ENCODE measurements around the gene DNAJC17. TPM values are rescaled to one million over a fixed set of nuclear protein-coding genes. Genes with fewer than 3 reads are reported as not detected.

DNAJC17 gene
- total and polyA plus RNA-seq, 2 donors (not counting 1 experiment from before 2014, with no cell fraction given), result 30.5 to 46.1 TPM

- Mint-ChIP-seq H3K9me3 (ENCODE audit: insufficient read depth) (no peaks in the 10 kb centered on the region), H3K27me3 (no peaks in the 10 kb centered on the region), H3K4me1 (peaks cover 16% of the 10 kb centered on the region), H3K27ac (peak overlapping the region; percentile 43), H3K4me3 (no peak overlapping the region)
- Histone ChIP-seq H3K27ac (ENCODE audit: low read length in 2 of 2) (no peak overlapping the region), H3K4me2 (replicated peaks; ENCODE audit: low read depth, low read length, poor library complexity, severe bottlenecking) (no peak overlapping the region), H3K27me3 (replicated peaks in 1 of 4; ENCODE audit: control extremely low read depth in 1 of 4, control insufficient read depth in 3 of 4, insufficient read depth in 4 of 4, low read length in 3 of 4) (no peaks in the 10 kb centered on the region), H3K4me1 (ENCODE audit: control insufficient read depth in 2 of 2, insufficient read depth in 2 of 2, low read length in 2 of 2) (peaks cover 7 to 8% of the 10 kb centered on the region in 2 donors), H3K79me2 (ENCODE audit: control insufficient read depth, insufficient read depth, low read length) (peaks cover 43% of the 10 kb centered on the region), H2AFZ (ENCODE audit: insufficient read depth, low read depth, low read length, poor library complexity, severe bottlenecking) (no peak overlapping the region), H3K4me3 (ENCODE audit: control extremely low read depth in 1 of 5, extremely low read depth in 1 of 5, insufficient read depth in 1 of 5, low read depth in 2 of 5, low read length in 4 of 5) (no peak overlapping the region), H3K36me3 (replicated peaks in 1 of 2; ENCODE audit: control extremely low read depth in 1 of 2, control insufficient read depth in 1 of 2, extremely low read depth in 1 of 2, insufficient read depth in 2 of 2, low read length in 1 of 2) (peaks cover 0 to 23% of the 10 kb centered on the region in 2 experiments), H3K9me3 (ENCODE audit: control extremely low read depth in 1 of 3, control insufficient read depth in 2 of 3, insufficient read depth in 1 of 3, low read length in 2 of 3) (no peaks in the 10 kb centered on the region), H4K20me1 (ENCODE audit: control insufficient read depth, insufficient read depth, low read length, poor library complexity, severe bottlenecking) (peaks cover 28% of the 10 kb centered on the region), H3K9ac (ENCODE audit: low read length) (no peak overlapping the region)
- TF ChIP-seq CTCF (IDR thresholded peaks at IDR 0.05) (peak; percentile 90), EZH2 (IDR thresholded peaks at IDR 0.05; ENCODE audit: borderline replicate concordance, insufficient read depth, low read depth, low read length, poor library complexity, severe bottlenecking) (no peak)
- ChIA-PET CTCF (interaction anchor here (0.5 to 8.1 kb wide), 51 partner anchors 8 to 402 kb away, joined by 3 to 177 read pairs (median 5); partner anchors contain the start of genes C15orf62, CCDC32, GCHFR and RAD51), POLR2A (interaction anchor here (0.6 to 1.2 kb wide), 5 partner anchors 18 to 229 kb away, joined by 3 to 4 read pairs (median 3); partner anchors contain the start of genes GCHFR and RAD51)
- peak; percentile 98 for ATAC-seq (ENCODE audit: low read depth)
- intact Hi-C loops (cut with micrococcal nuclease), result loop anchor here (1.0 to 2.0 kb wide), 6 partner anchors 13 to 263 kb away; partner anchors contain the start of genes C15orf62 and RMDN3
- 67% methylated on average over 4 of the region's 8 CpGs for WGBS (ENCODE audit: insufficient coverage)
- peak; percentile 84 for DNase-seq
Observed at GRCh38 chr15:40782609-40783227, 24.6 kb downstream of the DNAJC17 start.
